ENCODE measurements around the gene FARS2.

- TF ChIP-seq PKNOX1 (IDR thresholded peaks at IDR 0.05): no peak
- TF ChIP-seq SP1 (IDR thresholded peaks at IDR 0.05): no peak
- TF ChIP-seq TARDBP (IDR thresholded peaks at IDR 0.05): no peak
- no peak for TF ChIP-seq BHLHE40 (IDR thresholded peaks at IDR 0.05; ENCODE audit: borderline replicate concordance)
- TF ChIP-seq FOXK2 (IDR thresholded peaks at IDR 0.05): no peak
- TF ChIP-seq FOXA1 (IDR thresholded peaks at IDR 0.05): no peak
- TF ChIP-seq ZNF384 (IDR thresholded peaks at IDR 0.05): no peak
- TF ChIP-seq CTBP1 (IDR thresholded peaks at IDR 0.05; ENCODE audit: borderline replicate concordance): no peak
- TF ChIP-seq L3MBTL2 (conservative IDR thresholded peaks at IDR 0.05): no peak
- TF ChIP-seq ELF4 (IDR thresholded peaks at IDR 0.05): no peak
- TF ChIP-seq FOXM1 (IDR thresholded peaks at IDR 0.05; ENCODE audit: borderline replicate concordance): no peak
These were observed 376.4 kb downstream of the FARS2 start for GRCh38 chr6:5637714-5638113.
